RWPE2 (cell line): Measurements from ENCODE around the gene BRF1.

Experiments used
- ATAC-seq: fragments of 200-7000 bp; cut with Tn5 transposase; 3 replicates; pipeline ENCODE4 v1.9.1; 2021; ENCODE audit warnings: low read depth
- DNase-seq: peaks from one replicate; pipeline ENCODE4 v3.0.0-alpha.2; 2020; ENCODE audit warnings: low spot score
- H3K27ac ChIP-seq: fragments of 450-650 bp; 2 replicates; pipeline ENCODE4 v1.5.1; 2017; ENCODE audit warnings: mild to moderate bottlenecking; ENCODE audit not compliant: poor library complexity, severe bottlenecking
- H3K27me3 ChIP-seq: fragments of 250-450 bp; sonication (Bioruptor Pico); 2 replicates; pipeline ENCODE4 v1.5.1; 2021; ENCODE audit warnings: mild to moderate bottlenecking, moderate library complexity; ENCODE audit not compliant: insufficient read depth, poor library complexity, severe bottlenecking
- H3K36me3 ChIP-seq: fragments of 250-450 bp; sonication (Bioruptor Pico); 2 replicates; pipeline ENCODE4 v1.5.1; 2020; ENCODE audit warnings: low read depth, mild to moderate bottlenecking, moderate library complexity
- H3K4me1 ChIP-seq: fragments of 250-450 bp; sonication (Bioruptor Pico); 2 replicates; pipeline ENCODE4 v1.5.1; 2021; ENCODE audit warnings: mild to moderate bottlenecking, moderate library complexity; ENCODE audit not compliant: insufficient read depth, poor library complexity, severe bottlenecking
- H3K4me3 ChIP-seq: fragments of 250-450 bp; sonication (Bioruptor Pico); 2 replicates; pipeline ENCODE4 v1.5.1; 2021; ENCODE audit warnings: mild to moderate bottlenecking, moderate library complexity; ENCODE audit not compliant: severe bottlenecking
- H3K9me3 ChIP-seq: fragments of 250-450 bp; sonication (Bioruptor Pico); 2 replicates; pipeline ENCODE4 v1.5.1; 2021; ENCODE audit warnings: mild to moderate bottlenecking, moderate library complexity; ENCODE audit not compliant: severe bottlenecking
- TF ChIP-seq, protein P1 (sequence below): fragments of 450-650 bp; IDR thresholded peaks from one replicate; pipeline ENCODE4 v1.5.1; 2017; ENCODE audit warnings: mild to moderate bottlenecking, moderate library complexity; ENCODE audit not compliant: poor library complexity, severe bottlenecking

BRF1 gene

GRCh38 chr14:105340821-105341733, 40.3 kb upstream of the BRF1 start:
- TF ChIP-seq, protein P1, sequence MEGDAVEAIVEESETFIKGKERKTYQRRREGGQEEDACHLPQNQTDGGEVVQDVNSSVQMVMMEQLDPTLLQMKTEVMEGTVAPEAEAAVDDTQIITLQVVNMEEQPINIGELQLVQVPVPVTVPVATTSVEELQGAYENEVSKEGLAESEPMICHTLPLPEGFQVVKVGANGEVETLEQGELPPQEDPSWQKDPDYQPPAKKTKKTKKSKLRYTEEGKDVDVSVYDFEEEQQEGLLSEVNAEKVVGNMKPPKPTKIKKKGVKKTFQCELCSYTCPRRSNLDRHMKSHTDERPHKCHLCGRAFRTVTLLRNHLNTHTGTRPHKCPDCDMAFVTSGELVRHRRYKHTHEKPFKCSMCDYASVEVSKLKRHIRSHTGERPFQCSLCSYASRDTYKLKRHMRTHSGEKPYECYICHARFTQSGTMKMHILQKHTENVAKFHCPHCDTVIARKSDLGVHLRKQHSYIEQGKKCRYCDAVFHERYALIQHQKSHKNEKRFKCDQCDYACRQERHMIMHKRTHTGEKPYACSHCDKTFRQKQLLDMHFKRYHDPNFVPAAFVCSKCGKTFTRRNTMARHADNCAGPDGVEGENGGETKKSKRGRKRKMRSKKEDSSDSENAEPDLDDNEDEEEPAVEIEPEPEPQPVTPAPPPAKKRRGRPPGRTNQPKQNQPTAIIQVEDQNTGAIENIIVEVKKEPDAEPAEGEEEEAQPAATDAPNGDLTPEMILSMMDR: no peak
- H3K27ac ChIP-seq: no peak overlapping the region
- peak; percentile 70 for DNase-seq

GRCh38 chr14:105337966-105338741, 37.4 kb upstream of the BRF1 start:
- H3K4me3 ChIP-seq: no peak overlapping the region
- H3K36me3 ChIP-seq: no peaks in the 10 kb centered on the region
- H3K4me1 ChIP-seq: no peaks in the 10 kb centered on the region
- no peak overlapping the region for H3K27ac ChIP-seq
- TF ChIP-seq, protein P1: no peak
- no peaks in the 10 kb centered on the region for H3K9me3 ChIP-seq
- ATAC-seq (no peak), DNase-seq (peak; percentile 65)
- H3K27me3 ChIP-seq: no peaks in the 10 kb centered on the region

More at GRCh38 chr14:105340821-105341733, 40.3 kb upstream of the BRF1 start:
- no peaks in the 10 kb centered on the region; the same call in 1 of the 2 replicates for H3K36me3 ChIP-seq
- H3K9me3 ChIP-seq: peaks cover 2% of the 10 kb centered on the region
- no peaks in the 10 kb centered on the region for H3K27me3 ChIP-seq
- H3K4me1 ChIP-seq: no peaks in the 10 kb centered on the region
- no peak overlapping the region for H3K4me3 ChIP-seq
- no peak for ATAC-seq

GRCh38 chr14:105337433-105337832, 36.6 kb upstream of the BRF1 start:
- H3K27me3 ChIP-seq: no peaks in the 10 kb centered on the region
- TF ChIP-seq, protein P1: no peak
- H3K4me1 ChIP-seq: no peaks in the 10 kb centered on the region
- no peaks in the 10 kb centered on the region for H3K9me3 ChIP-seq
- no peak overlapping the region for H3K27ac ChIP-seq
- no peak for DNase-seq
- H3K36me3 ChIP-seq: no peaks in the 10 kb centered on the region
- ATAC-seq: no peak
- H3K4me3 ChIP-seq: no peak overlapping the region

- H3K27ac ChIP-seq: no peak overlapping the region
- ATAC-seq (no peak), DNase-seq (no peak)
These were observed 35.9 kb upstream of the BRF1 start for GRCh38 chr14:105336477-105337287.

More at GRCh38 chr14:105336477-105337287, 35.9 kb upstream of the BRF1 start:
- no peaks in the 10 kb centered on the region for H3K27me3 ChIP-seq
- no peaks in the 10 kb centered on the region for H3K36me3 ChIP-seq
- H3K4me3 ChIP-seq: no peak overlapping the region
- TF ChIP-seq, protein P1: no peak
- H3K9me3 ChIP-seq: no peaks in the 10 kb centered on the region
- no peaks in the 10 kb centered on the region for H3K4me1 ChIP-seq
